GM10266 (cell line): ENCODE results near the gene CACNA2D2.

Source experiments
- DNase-seq: peaks from one replicate; pipeline ENCODE4 v3.0.0; 2012; ENCODE audit errors: extremely low spot score
- CTCF ChIP-seq: IDR thresholded peaks from 2 replicates; pipeline ENCODE4 v1.5.1; 2012; ENCODE audit warnings: mild to moderate bottlenecking, low read depth; ENCODE audit not compliant: control insufficient read depth, insufficient read depth; ENCODE audit errors: missing control alignments

The CACNA2D2 gene

GRCh38 chr3:50525987-50526386 is 22.6 kb upstream of the CACNA2D2 start:
- no peak for TF ChIP-seq CTCF
- peak; percentile 77 for DNase-seq

GRCh38 chr3:50525191-50525910 is 21.9 kb upstream of the CACNA2D2 start:
- DNase-seq, result no peak
- no peak for TF ChIP-seq CTCF

- no peak for DNase-seq
- TF ChIP-seq CTCF, result no peak
Measured at GRCh38 chr3:50524746-50525145, 21.3 kb upstream of the CACNA2D2 start.

GRCh38 chr3:50523279-50523811 is 19.9 kb upstream of the CACNA2D2 start:
- DNase-seq, result no peak
- no peak for TF ChIP-seq CTCF

GRCh38 chr3:50521572-50521971 is 18.1 kb upstream of the CACNA2D2 start:
- DNase-seq, result no peak
- no peak for TF ChIP-seq CTCF

- DNase-seq, result no peak
- TF ChIP-seq CTCF, result no peak
Measured at GRCh38 chr3:50520849-50521248, 17.4 kb upstream of the CACNA2D2 start.

- TF ChIP-seq CTCF, result peak; percentile 91
- DNase-seq, result peak; percentile 79
Measured at GRCh38 chr3:50519471-50520089, 16.1 kb upstream of the CACNA2D2 start.
